Esophagus squamous epithelium (tissue), 4 donors: ENCODE measurements around the gene KCNE2.

Experiments
- CTCF ChIP-seq, 6 experiments: fragments of 450-650 bp in 4 of 6; fragments of 200-600 bp in 2 of 6; sonication (generic) in 2 of 6; IDR thresholded peaks; one replicate each; pipeline ENCODE4 v1.5.1; 2016 to 2019; ENCODE audit warnings: antibody characterized with exemption in 6 of 6, mild to moderate bottlenecking in 4 of 6, moderate library complexity in 4 of 6
- POLR2A ChIP-seq, 4 donors: fragments of 450-650 bp; IDR thresholded peaks; one replicate each; pipeline ENCODE4 v1.6.1; 2017; ENCODE audit warnings: antibody characterized with exemption in 4 of 4, mild to moderate bottlenecking in 4 of 4, moderate library complexity in 3 of 4

DNA sequence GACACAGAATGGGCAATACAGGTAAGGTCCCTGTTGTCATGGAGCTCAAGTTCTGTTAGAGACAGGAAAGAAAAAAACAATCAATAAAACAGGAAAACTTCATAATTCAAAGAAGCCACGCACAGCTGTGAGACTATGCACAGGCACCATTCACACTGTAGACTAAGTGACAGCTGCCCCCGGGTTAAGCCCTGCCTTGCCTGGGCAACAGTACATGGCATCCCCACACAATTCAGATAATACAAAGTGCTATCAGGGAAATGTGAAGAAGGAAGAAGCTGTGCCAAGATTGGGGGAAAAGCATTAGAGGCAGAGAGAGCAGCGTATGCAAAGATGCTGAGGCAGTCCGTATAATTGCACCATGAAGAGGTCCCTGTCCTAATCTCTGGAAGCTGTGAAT is 9.0 kb upstream of the KCNE2 start:
- no peak for TF ChIP-seq CTCF (IDR thresholded peaks at IDR 0.05)
- TF ChIP-seq POLR2A (IDR thresholded peaks at IDR 0.05) = no peak
